ENCODE results near the gene ANKS1B. TPM values are rescaled to one million over a fixed set of nuclear protein-coding genes. Genes with fewer than 3 reads are reported as not detected.

The ANKS1B gene
- total RNA-seq, 1 donor, result 47.0 TPM

DNA sequence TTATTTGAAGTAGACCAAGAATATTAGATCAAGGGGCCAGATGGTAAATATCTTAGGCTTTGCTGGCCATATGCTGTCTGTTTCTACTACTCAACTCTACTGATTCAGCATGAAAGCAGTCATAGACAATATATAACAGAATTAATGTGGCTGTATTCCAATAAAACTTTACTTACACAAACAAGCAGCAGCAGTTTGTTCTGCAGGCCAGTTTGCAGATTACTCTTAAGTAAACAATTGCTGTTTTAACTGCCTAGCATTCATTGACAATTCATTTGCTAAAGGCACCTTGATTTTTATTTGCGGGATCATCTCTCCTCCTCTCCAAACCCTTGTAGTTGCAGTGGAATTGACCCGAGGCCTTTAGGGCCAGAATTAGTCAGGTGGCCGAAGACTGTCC, 431.3 kb downstream of the ANKS1B start:
- H3K4me3 ChIP-seq (ENCODE audit: low read depth, low read length), result no peak overlapping the region
- TF ChIP-seq, protein P1, sequence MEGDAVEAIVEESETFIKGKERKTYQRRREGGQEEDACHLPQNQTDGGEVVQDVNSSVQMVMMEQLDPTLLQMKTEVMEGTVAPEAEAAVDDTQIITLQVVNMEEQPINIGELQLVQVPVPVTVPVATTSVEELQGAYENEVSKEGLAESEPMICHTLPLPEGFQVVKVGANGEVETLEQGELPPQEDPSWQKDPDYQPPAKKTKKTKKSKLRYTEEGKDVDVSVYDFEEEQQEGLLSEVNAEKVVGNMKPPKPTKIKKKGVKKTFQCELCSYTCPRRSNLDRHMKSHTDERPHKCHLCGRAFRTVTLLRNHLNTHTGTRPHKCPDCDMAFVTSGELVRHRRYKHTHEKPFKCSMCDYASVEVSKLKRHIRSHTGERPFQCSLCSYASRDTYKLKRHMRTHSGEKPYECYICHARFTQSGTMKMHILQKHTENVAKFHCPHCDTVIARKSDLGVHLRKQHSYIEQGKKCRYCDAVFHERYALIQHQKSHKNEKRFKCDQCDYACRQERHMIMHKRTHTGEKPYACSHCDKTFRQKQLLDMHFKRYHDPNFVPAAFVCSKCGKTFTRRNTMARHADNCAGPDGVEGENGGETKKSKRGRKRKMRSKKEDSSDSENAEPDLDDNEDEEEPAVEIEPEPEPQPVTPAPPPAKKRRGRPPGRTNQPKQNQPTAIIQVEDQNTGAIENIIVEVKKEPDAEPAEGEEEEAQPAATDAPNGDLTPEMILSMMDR (IDR thresholded peaks at IDR 0.05; ENCODE audit: insufficient read depth, low read length), result no peak
- no peak for DNase-seq (ENCODE audit: low read depth)

DNA sequence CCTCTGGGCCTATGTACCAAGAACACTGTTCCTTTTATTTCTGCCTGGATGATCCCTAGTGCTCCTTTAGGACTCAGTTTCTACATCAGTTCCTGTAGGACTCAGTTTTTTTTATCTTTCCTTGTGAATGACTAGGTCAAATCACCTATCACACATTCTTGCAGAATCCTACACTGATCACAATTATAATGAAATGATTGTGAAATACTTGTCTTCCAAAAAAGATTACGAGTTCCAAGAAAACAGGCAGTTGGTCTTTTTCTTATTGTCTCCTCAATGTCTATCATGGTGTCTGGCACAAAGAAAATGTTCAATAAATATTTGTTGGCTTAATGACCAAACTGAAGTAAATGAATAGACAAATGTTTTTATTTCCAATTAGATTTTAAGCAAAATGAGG, 432.7 kb downstream of the ANKS1B start:
- no peak for DNase-seq (ENCODE audit: low read depth)
- no peak overlapping the region for H3K4me3 ChIP-seq (ENCODE audit: low read depth, low read length)
- TF ChIP-seq, protein P1 (IDR thresholded peaks at IDR 0.05; ENCODE audit: insufficient read depth, low read length), result no peak

GRCh38 chr12:99549651-99550050, 435.1 kb downstream of the ANKS1B start:
- H3K4me3 ChIP-seq (ENCODE audit: low read depth, low read length), result no peak overlapping the region
- TF ChIP-seq, protein P1 (IDR thresholded peaks at IDR 0.05; ENCODE audit: insufficient read depth, low read length), result no peak
- DNase-seq (ENCODE audit: low read depth), result no peak

DNA sequence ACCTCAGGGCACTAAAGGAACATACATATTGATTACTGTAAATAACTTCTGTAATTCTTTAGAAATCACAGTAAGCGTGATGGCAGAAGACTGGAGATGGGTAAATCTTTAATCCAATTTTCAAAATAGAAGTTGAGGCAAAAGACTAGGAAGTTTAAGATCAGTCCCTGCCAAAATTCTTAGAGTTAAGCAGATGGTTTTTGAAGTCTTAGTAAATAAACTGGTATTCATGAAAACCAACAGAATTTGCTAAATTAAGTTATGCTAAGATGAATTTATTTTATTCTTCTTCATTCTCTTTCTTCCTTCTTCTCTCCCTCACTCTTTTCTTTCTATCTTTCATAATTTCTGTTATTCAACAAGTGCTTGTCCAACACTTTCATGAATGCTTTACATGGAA, 435.5 kb downstream of the ANKS1B start:
- TF ChIP-seq, protein P1 (IDR thresholded peaks at IDR 0.05; ENCODE audit: insufficient read depth, low read length), result no peak
- DNase-seq (ENCODE audit: low read depth), result no peak
- no peak overlapping the region for H3K4me3 ChIP-seq (ENCODE audit: low read depth, low read length)

DNA sequence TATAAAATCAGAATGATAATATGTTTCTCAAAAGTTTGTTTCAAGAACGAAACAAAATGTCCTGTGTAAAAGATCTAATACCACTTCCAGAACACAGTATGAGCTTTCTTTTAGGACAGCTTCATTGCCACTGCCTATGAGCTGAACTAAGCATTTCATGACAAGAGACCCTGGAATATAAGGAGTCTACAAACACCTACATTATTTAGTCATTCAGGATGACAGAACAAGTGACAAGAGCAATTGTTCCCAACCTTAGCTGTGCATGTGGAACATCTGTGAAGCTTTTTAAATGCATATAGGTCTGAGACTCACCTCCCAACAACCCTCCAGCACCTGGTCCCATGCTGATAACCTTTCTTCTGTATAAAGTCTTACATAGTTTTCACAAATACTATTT, 440.3 kb downstream of the ANKS1B start:
- no peak overlapping the region for H3K4me3 ChIP-seq (ENCODE audit: low read depth, low read length)
- DNase-seq (ENCODE audit: low read depth), result no peak
- TF ChIP-seq, protein P1 (IDR thresholded peaks at IDR 0.05; ENCODE audit: insufficient read depth, low read length), result no peak

- no peak overlapping the region for H3K4me3 ChIP-seq (ENCODE audit: low read depth, low read length)
- TF ChIP-seq, protein P1 (IDR thresholded peaks at IDR 0.05; ENCODE audit: insufficient read depth, low read length), result no peak
- no peak for DNase-seq (ENCODE audit: low read depth)
These were observed 454.8 kb downstream of the ANKS1B start for GRCh38 chr12:99529966-99530365.

- no peak for DNase-seq (ENCODE audit: low read depth)
- TF ChIP-seq, protein P1 (IDR thresholded peaks at IDR 0.05; ENCODE audit: insufficient read depth, low read length), result no peak
- no peak overlapping the region for H3K4me3 ChIP-seq (ENCODE audit: low read depth, low read length)
These were observed 456.3 kb downstream of the ANKS1B start for GRCh38 chr12:99528478-99528877.

All from fibroblast of the aortic adventitia (primary cell).